HepG2 (cell line): ENCODE data around the gene AEN. TPM values are rescaled to one million over a fixed set of nuclear protein-coding genes. Genes with fewer than 3 reads are reported as not detected.

Experiments
- ATAC-seq: fragments of 200-7000 bp; cut with Tn5 transposase; 3 replicates; pipeline ENCODE4 v1.9.1; 2020; ENCODE audit warnings: mild to moderate bottlenecking, moderate library complexity
- BruUV-seq: library from RNA; stranded (reverse); fragments of 400-500 nt; replicated peaks from 2 replicates; lab custom pipeline; 2021; lab: Mats Ljungman, UMichigan
- CTCF ChIA-PET: fragments of 300-600 bp; formaldehyde crosslinking; extraction: SDS; loops from one replicate; lab custom pipeline; 2021; ENCODE audit warnings: low total read pairs, inconsistent platforms, low intra/inter-chr PET ratio; lab: Yijun Ruan, JAX
- POLR2A ChIA-PET: fragments of 350-600 bp; sonication (Branson Sonifier 250); formaldehyde crosslinking; loops from one replicate; lab custom pipeline; 2020; ENCODE audit warnings: antibody characterized with exemption, inconsistent platforms; lab: Yijun Ruan, JAX
- DNase-seq: peaks from one replicate; pipeline ENCODE4 v3.0.0-alpha.2; 2015; ENCODE audit warnings: low spot score
- FAIRE-seq: peaks from 3 replicates; lab custom pipeline; 2011; peaks lifted over from hg19 to GRCh38; lab: Jason Lieb, UNC
- H2AFZ ChIP-seq: one replicate; pipeline ENCODE4 v1.6.1; 2011; ENCODE audit warnings: low read length, inconsistent platforms
- H3K27ac ChIP-seq: fragments of 300-600 bp; 3 replicates; pipeline ENCODE4 v1.8.0; 2011; ENCODE audit warnings: mixed run types, mild to moderate bottlenecking, mixed read lengths, low read length, inconsistent platforms; ENCODE audit not compliant: insufficient read depth; ENCODE audit errors: extremely low read length
- H3K27me3 ChIP-seq, 2 experiments: fragments of 200-600 bp in 1 of 2; 2 replicates in 1 of 2; 3 replicates in 1 of 2; pipeline versions ENCODE4 v1.6.0 to v1.8.0; 2011; ENCODE audit warnings: low read length in 2 of 2, mild to moderate bottlenecking in 2 of 2, moderate library complexity in 2 of 2, inconsistent platforms in 1 of 2; ENCODE audit not compliant: insufficient read depth in 2 of 2, control insufficient read depth in 1 of 2
- H3K36me3 ChIP-seq, 2 experiments: fragments of 200-600 bp in 1 of 2; replicated peaks in 1 of 2; 2 replicates in 1 of 2; 3 replicates in 1 of 2; pipeline versions ENCODE4 v1.5.1 to v1.8.0; 2011; ENCODE audit warnings: low read length in 2 of 2, inconsistent platforms in 1 of 2; ENCODE audit not compliant: insufficient read depth in 2 of 2, control insufficient read depth in 1 of 2
- H3K4me1 ChIP-seq: 2 replicates; pipeline ENCODE4 v1.5.1; 2012; ENCODE audit warnings: low read length, inconsistent platforms; ENCODE audit not compliant: insufficient read depth
- H3K4me2 ChIP-seq: 2 replicates; pipeline ENCODE4 v1.6.0; 2011; ENCODE audit warnings: low read depth, low read length, inconsistent platforms
- H3K4me3 ChIP-seq, 3 experiments: fragments of 200-600 bp in 1 of 3; sonication (generic), shearing (Covaris generic) in 1 of 3; replicated peaks in 1 of 3; 2 replicates each; pipeline ENCODE4 v1.5.1; 2011 to 2016; ENCODE audit warnings: low read length in 3 of 3, inconsistent platforms in 2 of 3, low read depth in 2 of 3, mild to moderate bottlenecking in 2 of 3, control low read depth in 1 of 3, mixed read lengths in 1 of 3; ENCODE audit not compliant: insufficient read depth in 1 of 3
- H3K79me2 ChIP-seq: one replicate; pipeline ENCODE4 v1.6.1; 2011; ENCODE audit warnings: low read length, inconsistent platforms; ENCODE audit not compliant: insufficient read depth
- H3K9ac ChIP-seq: 2 replicates; pipeline ENCODE4 v1.6.0; 2011; ENCODE audit warnings: mild to moderate bottlenecking, low read depth, low read length, inconsistent platforms; ENCODE audit not compliant: insufficient read depth
- H3K9me3 ChIP-seq: 2 replicates; pipeline ENCODE4 v1.5.1; 2012; ENCODE audit warnings: mild to moderate bottlenecking, low read length
- H4K20me1 ChIP-seq: 2 replicates; pipeline ENCODE4 v1.6.0; 2011; ENCODE audit warnings: inconsistent platforms, mild to moderate bottlenecking, low read length, moderate library complexity; ENCODE audit not compliant: insufficient read depth
- BRD4 ChIP-seq: sonication (generic); formaldehyde crosslinking; IDR thresholded peaks from 2 replicates; pipeline ENCODE4 v1.4.0; 2020; ENCODE audit warnings: missing genetic modification reagents
- CBX1 ChIP-seq: IDR thresholded peaks from one replicate; pipeline ENCODE4 v1.6.1; 2016; ENCODE audit warnings: antibody characterized with exemption, low read depth
- ERF ChIP-seq: IDR thresholded peaks from 2 replicates; pipeline ENCODE4 v1.6.1; 2018; ENCODE audit warnings: missing biosample characterization, missing genetic modification reagents
- KAT8 ChIP-seq: IDR thresholded peaks from 2 replicates; pipeline ENCODE4 v1.6.1; 2016; ENCODE audit warnings: missing genetic modification reagents, missing compliant biosample characterization
- MBNL3 ChIP-seq: fragments of 250-450 bp; sonication (Bioruptor Pico); conservative IDR thresholded peaks from 2 replicates; pipeline ENCODE4 v1.8.0; 2022; ENCODE audit warnings: mild to moderate bottlenecking, inconsistent platforms
- PITX1 ChIP-seq: sonication (generic); formaldehyde crosslinking; IDR thresholded peaks from 2 replicates; pipeline ENCODE4 v1.5.1; 2020; ENCODE audit warnings: mild to moderate bottlenecking, missing genetic modification reagents
- RNF219 ChIP-seq: sonication (generic); formaldehyde crosslinking; IDR thresholded peaks from 2 replicates; pipeline ENCODE4 v1.5.0; 2020; ENCODE audit warnings: mild to moderate bottlenecking, missing genetic modification reagents
- SMARCE1 ChIP-seq: fragments of 450-650 bp; IDR thresholded peaks from 2 replicates; pipeline ENCODE4 v1.6.1; 2017; ENCODE audit warnings: borderline replicate concordance
- STAT5B ChIP-seq: sonication (generic); formaldehyde crosslinking; IDR thresholded peaks from 2 replicates; pipeline ENCODE4 v1.4.0; 2020; ENCODE audit warnings: missing genetic modification reagents
- TP53 ChIP-seq: sonication (generic); formaldehyde crosslinking; conservative IDR thresholded peaks from 2 replicates; pipeline ENCODE4 v1.4.0; 2020; ENCODE audit warnings: missing genetic modification reagents
- ZNF281 ChIP-seq: sonication (generic); formaldehyde crosslinking; IDR thresholded peaks from 2 replicates; pipeline ENCODE4 v1.4.0; 2020; ENCODE audit warnings: missing genetic modification reagents, borderline replicate concordance
- ZNF30 ChIP-seq: sonication (generic); formaldehyde crosslinking; IDR thresholded peaks from 2 replicates; pipeline ENCODE4 v1.5.0; 2020; ENCODE audit warnings: mild to moderate bottlenecking, missing genetic modification reagents
- ZNF512B ChIP-seq: sonication (generic); formaldehyde crosslinking; IDR thresholded peaks from 2 replicates; pipeline ENCODE4 v1.5.1; 2020; ENCODE audit warnings: missing genetic modification reagents, mild to moderate bottlenecking, borderline replicate concordance
- ZNF563 ChIP-seq: sonication (generic); formaldehyde crosslinking; IDR thresholded peaks from 2 replicates; pipeline ENCODE4 v1.8.0; 2022; ENCODE audit warnings: mild to moderate bottlenecking, moderate library complexity, missing genetic modification reagents
- ZNF629 ChIP-seq: sonication (generic); formaldehyde crosslinking; conservative IDR thresholded peaks from 2 replicates; pipeline ENCODE4 v1.5.0; 2020; ENCODE audit warnings: missing genetic modification reagents
- ZNF7 ChIP-seq: IDR thresholded peaks from 2 replicates; pipeline ENCODE4 v1.6.1; 2016; ENCODE audit warnings: missing biosample characterization, missing genetic modification reagents
- ZNF780A ChIP-seq: sonication (generic); formaldehyde crosslinking; IDR thresholded peaks from 2 replicates; pipeline ENCODE4 v1.8.0; 2022; ENCODE audit warnings: mild to moderate bottlenecking, missing genetic modification reagents, moderate library complexity
- WGBS: methylation state at CpG from one replicate; pipeline ENCODE4 v1.1.6; 2017; ENCODE audit warnings: low lambda C conversion rate; 5-methylcytosine and 5-hydroxymethylcytosine counted together
- in situ Hi-C: cut with HindIII; loops from 2 replicates; pipeline ENCODE4 v1.10.0; 2017; ENCODE audit warnings: low pct_unique_long_range_greater_than_20kb; ENCODE audit not compliant: extremely low pct_ligation_motif_present
- intact Hi-C: fragments of 100-400 bp; cut with micrococcal nuclease; formaldehyde crosslinking; loops from one replicate; pipeline ENCODE4 v1.10.0; 2022; ENCODE audit not compliant: unreplicated experiment
- polyA plus RNA-seq, 8 experiments: library from polyadenylated mRNA; depleted of rRNA in 3 of 8; stranded (reverse) in 7 of 8; unstranded in 1 of 8; fragments of >200 nt; fragmentation: Illumina TruSeq in 4 of 8; extraction: Trizol in 4 of 8; gene quantifications; 2 replicates each; pipeline versions ENCODE4 v1.2.1 to v1.2.3, GENCODE V29; 2011 to 2016; ENCODE audit warnings: low read depth in 4 of 8, missing spikeins in 1 of 8, mixed read lengths in 1 of 8; ENCODE audit not compliant: insufficient read depth in 1 of 8
- total RNA-seq, 5 experiments: library from RNA; depleted of rRNA; stranded (reverse); fragments of >200 nt; fragmentation: Illumina TruSeq; extraction: Trizol; gene quantifications; 2 replicates each; pipeline ENCODE4 v1.2.3, GENCODE V29; 2016; ENCODE audit warnings: low read depth in 1 of 5

Gene AEN
- total and polyA plus RNA-seq, 2 of the 13 experiments (the other 11 are each of a cell fraction or from before 2014, with no cell fraction given), result 51.3 to 118 TPM

DNA sequence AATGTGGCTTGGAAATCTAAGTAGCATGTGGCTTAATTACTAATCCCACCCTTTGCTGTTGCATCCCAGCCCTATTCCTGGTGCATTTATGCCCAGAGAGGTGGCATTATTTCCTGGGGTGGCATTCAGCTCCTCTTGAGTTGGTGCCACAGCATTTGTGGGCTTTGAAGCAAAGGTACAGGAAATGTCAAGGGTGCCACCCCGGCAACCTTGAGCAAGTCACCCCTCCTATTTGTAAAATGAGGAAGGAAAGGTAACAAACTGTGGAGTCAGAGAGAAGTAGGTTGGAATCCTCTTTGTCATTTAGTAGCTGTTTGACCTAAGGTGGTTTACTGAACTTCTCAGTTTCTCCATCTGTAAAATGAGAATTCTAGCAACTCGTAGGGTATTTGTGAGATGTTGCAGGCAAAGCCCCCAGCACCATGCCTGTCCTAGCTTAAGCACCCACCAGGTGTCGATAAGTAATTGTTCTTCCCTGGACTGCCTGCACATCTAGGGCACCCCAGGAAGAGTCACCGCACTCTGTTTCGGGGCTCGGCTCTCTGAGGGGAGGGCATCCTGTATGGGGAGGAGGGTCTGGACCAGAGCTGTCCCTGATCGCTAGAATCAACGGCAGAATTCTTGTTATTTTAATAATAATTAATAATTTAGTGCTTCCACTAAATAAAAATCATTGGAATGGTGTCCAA is 34.8 kb downstream of the AEN start:
- WGBS, result 76% methylated on average over 7 of the region's 8 CpGs
- H3K4me3 ChIP-seq, result no peak overlapping the region
- H3K4me1 ChIP-seq, result no peaks in the 10 kb centered on the region
- no peaks in the 10 kb centered on the region for H3K79me2 ChIP-seq
- ChIA-PET POLR2A (no interaction called here), CTCF (no interaction called here)
- no peaks in the 10 kb centered on the region for H3K36me3 ChIP-seq
- H4K20me1 ChIP-seq, result 0 out of 2 replicates have a peak, but pooled peaks cover 2% of the 10 kb centered on the region
- no peak for FAIRE-seq
- no peak for DNase-seq
- TF ChIP-seq ZNF512B (CRISPR knock-in tag), result no peak
- TF ChIP-seq ZNF780A, result no peak
- no peak for TF ChIP-seq KAT8
- TF ChIP-seq ZNF7 (CRISPR knock-in tag), result no peak
- TF ChIP-seq CBX1, result no peak
- no peak for TF ChIP-seq ZNF563 (CRISPR knock-in tag)
- TF ChIP-seq SMARCE1, result no peak
- TF ChIP-seq BRD4 (CRISPR knock-in tag), result no peak
- TF ChIP-seq TP53 (CRISPR knock-in tag), result no peak
- TF ChIP-seq MBNL3 (CRISPR knock-in tag), result no peak
- no peak for TF ChIP-seq ZNF281 (CRISPR knock-in tag)
- no peak for TF ChIP-seq ERF (CRISPR knock-in tag)
- TF ChIP-seq STAT5B, result no peak
- no peak for TF ChIP-seq PITX1 (CRISPR knock-in tag)
- no peak for TF ChIP-seq RNF219
- no peak for TF ChIP-seq ZNF629
- TF ChIP-seq ZNF30 (CRISPR knock-in tag), result no peak
- intact Hi-C loops, result no loop called here
- no TSS peak for BruUV-seq
- in situ Hi-C loops, result no loop called here
- H3K9me3 ChIP-seq, result no peaks in the 10 kb centered on the region
- no peak for ATAC-seq
- no peak overlapping the region for H2AFZ ChIP-seq
- H3K9ac ChIP-seq, result no peak overlapping the region
- no peak overlapping the region for H3K4me2 ChIP-seq
- H3K27me3 ChIP-seq, result peaks cover 0 to 13% of the 10 kb centered on the region in 2 experiments; a peak in 4 of 5 replicates
- no peak overlapping the region for H3K27ac ChIP-seq
